Epithelial cell of proximal tubule (primary cell): ENCODE results near the gene LRRC58. TPM values are rescaled to one million over a fixed set of nuclear protein-coding genes. Genes with fewer than 3 reads are reported as not detected.

ENCODE experiments used
- DNase-seq: peaks from one replicate; pipeline ENCODE4 v3.0.0-alpha.2; 2011; ENCODE audit warnings: low read depth
- H3K4me3 ChIP-seq: 2 replicates; pipeline ENCODE4 v1.5.1; 2011; ENCODE audit warnings: low read depth, mild to moderate bottlenecking, low read length
- CTCF ChIP-seq: conservative IDR thresholded peaks from 2 replicates; pipeline ENCODE4 v1.5.1; 2012; ENCODE audit warnings: low read depth, mild to moderate bottlenecking, low read length
- total RNA-seq: library from RNA; depleted of rRNA; stranded (reverse); fragments of >200 nt; gene quantifications from 2 replicates; pipeline ENCODE4 v1.2.3, GENCODE V29; 2015

LRRC58 gene
- total RNA-seq: 20.5 and 21.0 TPM in 2 replicates

GRCh38 chr3:120348991-120349854 is at the start of gene LRRC58:
Gene LRRC58 (minus strand): TSS chr3:120349354. CDS start chr3:120349243, 111 bp downstream.
- no peak for DNase-seq
- TF ChIP-seq CTCF: peak; percentile 21
- H3K4me3 ChIP-seq: peak within 1 kb of the TSS; percentile 77

GRCh38 chr3:120396469-120396868 is 47.3 kb upstream of the LRRC58 start:
- TF ChIP-seq CTCF: no peak
- H3K4me3 ChIP-seq: no peak overlapping the region
- no peak for DNase-seq

GRCh38 chr3:120394347-120394746 is 45.2 kb upstream of the LRRC58 start:
- DNase-seq: no peak
- H3K4me3 ChIP-seq: no peak overlapping the region
- no peak for TF ChIP-seq CTCF

GRCh38 chr3:120393761-120394160 is 44.6 kb upstream of the LRRC58 start:
- no peak for TF ChIP-seq CTCF
- H3K4me3 ChIP-seq: no peak overlapping the region
- DNase-seq: no peak

GRCh38 chr3:120393243-120393642 is 44.1 kb upstream of the LRRC58 start:
- no peak for DNase-seq
- no peak for TF ChIP-seq CTCF

GRCh38 chr3:120382941-120383447 is 33.8 kb upstream of the LRRC58 start:
- no peak overlapping the region for H3K4me3 ChIP-seq

More at GRCh38 chr3:120393243-120393642, 44.1 kb upstream of the LRRC58 start:
- H3K4me3 ChIP-seq: no peak overlapping the region

More at GRCh38 chr3:120382941-120383447, 33.8 kb upstream of the LRRC58 start:
- no peak for DNase-seq
- no peak for TF ChIP-seq CTCF
